H1 (cell line): ENCODE results near the gene SLC25A51. TPM values are rescaled to one million over a fixed set of nuclear protein-coding genes. Genes with fewer than 3 reads are reported as not detected.

ENCODE experiments used
- CTCF ChIA-PET: fragments of 300-600 bp; sonication (Branson Sonifier 250); formaldehyde crosslinking; loops from one replicate; lab custom pipeline; 2021; ENCODE audit not compliant: partially characterized antibody; lab: Charles Lee
- POLR2A ChIA-PET: fragments of 300-600 bp; sonication (Branson Sonifier 250); formaldehyde crosslinking; loops from one replicate; lab custom pipeline; 2021; ENCODE audit warnings: inconsistent platforms; ENCODE audit not compliant: partially characterized antibody; lab: Charles Lee
- DNase-seq, 2 experiments: peaks; one replicate each; pipeline versions ENCODE4 v3.0.0 to v3.0.0-alpha.2; 2010 to 2022; ENCODE audit warnings: low spot score in 2 of 2, low read depth in 1 of 2, mixed read lengths in 1 of 2
- FAIRE-seq: peaks from 2 replicates; lab custom pipeline; 2011; peaks lifted over from hg19 to GRCh38; lab: Jason Lieb, UNC
- H2AFZ ChIP-seq: 2 replicates; pipeline ENCODE4 v1.8.1; 2012; ENCODE audit warnings: low read length, inconsistent platforms
- H2AK5ac ChIP-seq: 2 replicates; pipeline ENCODE4 v1.6.1; 2013; ENCODE audit warnings: low read depth, low read length
- H2BK120ac ChIP-seq: replicated peaks from 2 replicates; pipeline ENCODE3; 2013; ENCODE audit warnings: low read depth, low read length, inconsistent platforms
- H2BK12ac ChIP-seq: 2 replicates; pipeline ENCODE4 v1.6.1; 2013; ENCODE audit warnings: low read depth, low read length
- H2BK15ac ChIP-seq: 2 replicates; pipeline ENCODE4 v1.6.1; 2013; ENCODE audit warnings: low read length
- H2BK20ac ChIP-seq: 2 replicates; pipeline ENCODE4 v1.6.1; 2013; ENCODE audit warnings: low read length
- H2BK5ac ChIP-seq: 2 replicates; pipeline ENCODE4 v1.6.1; 2013; ENCODE audit warnings: low read depth, low read length
- H3K14ac ChIP-seq: 2 replicates; pipeline ENCODE4 v1.6.1; 2013; ENCODE audit warnings: inconsistent platforms; ENCODE audit not compliant: insufficient read length
- H3K18ac ChIP-seq: 2 replicates; pipeline ENCODE4 v1.6.1; 2013; ENCODE audit warnings: low read length; ENCODE audit errors: extremely low read depth
- H3K23ac ChIP-seq: 2 replicates; pipeline ENCODE4 v1.6.1; 2013; ENCODE audit warnings: inconsistent platforms; ENCODE audit not compliant: insufficient read length
- H3K23me2 ChIP-seq: 2 replicates; pipeline ENCODE4 v1.6.1; 2013; ENCODE audit warnings: low read depth, low read length
- H3K27ac ChIP-seq: 2 replicates; pipeline ENCODE4 v1.6.1; 2011; ENCODE audit warnings: low read depth, low read length, inconsistent platforms
- H3K27me3 ChIP-seq, 4 experiments: replicated peaks in 1 of 4; 1 replicate in 1 of 4; 2 replicates in 3 of 4; pipeline versions ENCODE4 v1.6.1 to v1.8.1; 2011 to 2013; ENCODE audit warnings: low read length in 3 of 4, mild to moderate bottlenecking in 3 of 4, inconsistent platforms in 2 of 4, mixed read lengths in 2 of 4, moderate library complexity in 1 of 4; ENCODE audit not compliant: control insufficient read depth in 3 of 4, insufficient read depth in 3 of 4; ENCODE audit errors: extremely low read depth in 1 of 4
- H3K36me3 ChIP-seq, 4 experiments: 2 replicates each; pipeline versions ENCODE4 v1.6.1 to v1.8.1; 2011 to 2013; ENCODE audit warnings: mild to moderate bottlenecking in 4 of 4, low read length in 3 of 4, moderate library complexity in 2 of 4, control low read depth in 1 of 4, inconsistent platforms in 1 of 4; ENCODE audit not compliant: insufficient read depth in 4 of 4, control insufficient read depth in 2 of 4
- H3K4ac ChIP-seq: replicated peaks from 2 replicates; pipeline ENCODE3; 2013; ENCODE audit warnings: low read length, low read depth, mixed read lengths, inconsistent platforms; ENCODE audit not compliant: insufficient read length
- H3K4me1 ChIP-seq, 4 experiments: replicated peaks in 1 of 4; 1 replicate in 1 of 4; 2 replicates in 3 of 4; pipeline versions ENCODE4 v1.6.1 to v1.8.1; 2011 to 2013; ENCODE audit warnings: low read length in 3 of 4, inconsistent platforms in 2 of 4, mixed read lengths in 1 of 4; ENCODE audit not compliant: insufficient read depth in 4 of 4, control insufficient read depth in 3 of 4
- H3K4me2 ChIP-seq, 2 experiments: 2 replicates each; pipeline versions ENCODE4 v1.6.1 to v1.8.1; 2011 to 2013; ENCODE audit warnings: low read depth in 2 of 2, low read length in 2 of 2, control low read depth in 1 of 2, inconsistent platforms in 1 of 2, mild to moderate bottlenecking in 1 of 2; ENCODE audit not compliant: insufficient read depth in 1 of 2
- H3K4me3 ChIP-seq, 4 experiments: fragments of 200-600, 300-600 bp in 1 of 4; sonication (generic), shearing (Covaris generic), sonication (Bioruptor Twin) in 1 of 4; 2 replicates each; pipeline versions ENCODE4 v1.5.1 to v1.8.1; 2011 to 2016; ENCODE audit warnings: low read length in 4 of 4, low read depth in 3 of 4, control low read depth in 2 of 4, inconsistent platforms in 2 of 4, mild to moderate bottlenecking in 2 of 4, mixed read lengths in 1 of 4, moderate library complexity in 1 of 4; ENCODE audit not compliant: insufficient read depth in 2 of 4; ENCODE audit errors: extremely low read depth in 1 of 4
- H3K56ac ChIP-seq: replicated peaks from 2 replicates; pipeline ENCODE3; 2013; ENCODE audit warnings: low read depth, mild to moderate bottlenecking, mixed read lengths, low read length, inconsistent platforms; ENCODE audit not compliant: insufficient read length
- H3K79me1 ChIP-seq: 2 replicates; pipeline ENCODE4 v1.6.1; 2013; ENCODE audit warnings: low read depth, low read length, control low read depth
- H3K79me2 ChIP-seq, 2 experiments: 2 replicates each; pipeline versions ENCODE4 v1.6.1 to v1.8.1; 2012 to 2013; ENCODE audit warnings: low read length in 2 of 2, mild to moderate bottlenecking in 2 of 2, inconsistent platforms in 1 of 2; ENCODE audit not compliant: insufficient read depth in 2 of 2, control insufficient read depth in 1 of 2
- H3K9ac ChIP-seq, 4 experiments: replicated peaks in 1 of 4; 1 replicate in 1 of 4; 2 replicates in 3 of 4; pipeline versions ENCODE4 v1.6.1 to v1.8.1; 2011 to 2013; ENCODE audit warnings: low read depth in 3 of 4, low read length in 3 of 4, control low read depth in 2 of 4, mild to moderate bottlenecking in 2 of 4, moderate library complexity in 2 of 4, inconsistent platforms in 1 of 4; ENCODE audit errors: extremely low read depth in 1 of 4
- H3K9me3 ChIP-seq, 2 experiments: 2 replicates each; pipeline versions ENCODE4 v1.6.1 to v1.8.1; 2012 to 2013; ENCODE audit warnings: mild to moderate bottlenecking in 2 of 2, moderate library complexity in 2 of 2, control low read depth in 1 of 2, inconsistent platforms in 1 of 2, low read depth in 1 of 2, low read length in 1 of 2, mixed read lengths in 1 of 2; ENCODE audit not compliant: insufficient read depth in 2 of 2
- H4K20me1 ChIP-seq, 2 experiments: replicated peaks in 1 of 2; 2 replicates each; pipeline versions ENCODE3 to v1.8.1; 2011 to 2013; ENCODE audit warnings: inconsistent platforms in 2 of 2, low read length in 2 of 2, mild to moderate bottlenecking in 1 of 2; ENCODE audit not compliant: insufficient read depth in 2 of 2, control insufficient read depth in 1 of 2
- H4K5ac ChIP-seq: 2 replicates; pipeline ENCODE4 v1.6.1; 2013; ENCODE audit warnings: low read length, low read depth, mixed read lengths, inconsistent platforms; ENCODE audit not compliant: insufficient read length
- H4K8ac ChIP-seq: 2 replicates; pipeline ENCODE4 v1.8.0; 2013; ENCODE audit warnings: mild to moderate bottlenecking, moderate library complexity, low read length, inconsistent platforms; ENCODE audit not compliant: insufficient read depth; ENCODE audit errors: extremely low read depth
- H4K91ac ChIP-seq: replicated peaks from 2 replicates; pipeline ENCODE3; 2013; ENCODE audit warnings: low read length, mixed read lengths, inconsistent platforms; ENCODE audit not compliant: insufficient read length
- CEBPB ChIP-seq: IDR thresholded peaks from 2 replicates; pipeline ENCODE4 v1.6.1; 2012; ENCODE audit warnings: low read depth, low read length
- CREB1 ChIP-seq: IDR thresholded peaks from 2 replicates; pipeline ENCODE4 v1.6.1; 2012; ENCODE audit warnings: inconsistent platforms
- FOSL1 ChIP-seq: IDR thresholded peaks from 2 replicates; pipeline ENCODE4 v1.6.1; 2011; ENCODE audit warnings: mild to moderate bottlenecking, low read depth, low read length, moderate library complexity; ENCODE audit not compliant: insufficient read depth
- KDM4A ChIP-seq: IDR thresholded peaks from one replicate; pipeline ENCODE4 v1.7.1; 2012; ENCODE audit warnings: low read depth, mild to moderate bottlenecking, moderate library complexity, low read length, inconsistent platforms; ENCODE audit not compliant: severe bottlenecking
- NANOG ChIP-seq: IDR thresholded peaks from 2 replicates; pipeline ENCODE4 v1.6.1; 2011; ENCODE audit warnings: low read length, low read depth, mild to moderate bottlenecking, inconsistent platforms; ENCODE audit not compliant: insufficient read depth, poor library complexity, severe bottlenecking
- NRF1 ChIP-seq: IDR thresholded peaks from 2 replicates; pipeline ENCODE4 v1.6.1; 2011; ENCODE audit warnings: mild to moderate bottlenecking, low read depth, low read length, improper control_type of control experiment
- POLR2A ChIP-seq, 2 experiments: IDR thresholded peaks; 1 replicate in 1 of 2; 2 replicates in 1 of 2; pipeline ENCODE4 v1.6.1; 2011; ENCODE audit warnings: low read depth in 2 of 2, low read length in 2 of 2, mild to moderate bottlenecking in 2 of 2; ENCODE audit errors: control extremely low read depth in 1 of 2
- POLR2AphosphoS5 ChIP-seq: IDR thresholded peaks from 2 replicates; pipeline ENCODE4 v1.6.1; 2011; ENCODE audit warnings: low read depth, low read length
- RAD21 ChIP-seq, 2 experiments: IDR thresholded peaks in 1 of 2; conservative IDR thresholded peaks in 1 of 2; 2 replicates each; pipeline ENCODE4 v1.6.1; 2011; ENCODE audit warnings: low read depth in 2 of 2, low read length in 2 of 2, improper control_type of control experiment in 1 of 2, inconsistent platforms in 1 of 2, mild to moderate bottlenecking in 1 of 2, moderate library complexity in 1 of 2
- RBBP5 ChIP-seq: IDR thresholded peaks from 2 replicates; pipeline ENCODE4 v1.7.1; 2012; ENCODE audit warnings: low read depth, mild to moderate bottlenecking, inconsistent platforms, low read length, moderate library complexity, borderline replicate concordance
- RXRA ChIP-seq: IDR thresholded peaks from 2 replicates; pipeline ENCODE4 v1.6.1; 2011; ENCODE audit warnings: low read depth, mild to moderate bottlenecking, low read length, moderate library complexity; ENCODE audit not compliant: insufficient read depth
- SAP30 ChIP-seq: fragments of 300-600 bp; sonication (generic); IDR thresholded peaks from 2 replicates; pipeline ENCODE4 v1.7.1; 2012; ENCODE audit warnings: low read length, moderate library complexity, mild to moderate bottlenecking, inconsistent platforms; ENCODE audit not compliant: insufficient read depth, insufficient replicate concordance
- TEAD4 ChIP-seq: IDR thresholded peaks from 2 replicates; pipeline ENCODE4 v1.6.1; 2012; ENCODE audit warnings: low read depth, low read length, inconsistent platforms, mixed read lengths
- WGBS, 2 experiments: shearing (Covaris generic) in 1 of 2; methylation state at CpG; one replicate each; pipeline versions ENCODE4 v1.1.6 to v1.1.7; 2013 to 2015; ENCODE audit warnings: low lambda C conversion rate in 2 of 2, mixed read lengths in 2 of 2, inconsistent platforms in 1 of 2, low coverage in 1 of 2, missing lambda C conversion rate in 1 of 2; ENCODE audit not compliant: insufficient replicate concordance in 2 of 2, insufficient coverage in 1 of 2, insufficient read length in 1 of 2; ENCODE audit errors: extremely low coverage in 1 of 2, missing lambda C conversion rate in 1 of 2; 5-methylcytosine and 5-hydroxymethylcytosine counted together
- polyA plus RNA-seq, 7 experiments: library from polyadenylated mRNA; depleted of rRNA in 3 of 7; stranded (reverse) in 5 of 7; unstranded in 2 of 7; fragments of >200 nt in 5 of 7; fragments of 200-250 nt in 2 of 7; gene quantifications; 1 replicate in 5 of 7; 2 replicates in 1 of 7; 4 replicates in 1 of 7; pipeline versions ENCODE4 v1.2.1 to v1.2.3, GENCODE V29; 2011 to 2013; ENCODE audit warnings: missing spikeins in 2 of 7, mixed read lengths in 2 of 7
- total RNA-seq: library from RNA; stranded (reverse); fragmentation: NEBNext Ultra II Directional; extraction: Animal tissue kit (Norgen Biotek cat#: 25700); gene quantifications from 2 replicates; pipeline ENCODE4 v1.2.1, GENCODE V29; 2021

SLC25A51 gene
- total and polyA plus RNA-seq, 2 of the 8 experiments (the other 6 are each of a cell fraction or from before 2014, with no cell fraction given), result 8.0 to 14.5 TPM

GRCh38 chr9:37899041-37899440 lies 4.9 kb downstream of the SLC25A51 start:
- ChIA-PET POLR2A (interaction anchor here (0.6 to 0.8 kb wide), 2 partner anchors 9 to 21 kb away, joined by 3 read pairs; no protein-coding TSS in a partner anchor), CTCF (interaction anchor here (0.5 to 1.3 kb wide), 4 partner anchors 12 to 416 kb away, joined by 3 to 4 read pairs (median 4); no protein-coding TSS in a partner anchor)
- H2BK120ac ChIP-seq, result no peak overlapping the region
- no peak overlapping the region for H4K8ac ChIP-seq
- H3K79me1 ChIP-seq, result peaks cover 3% of the 10 kb centered on the region; the same call in 1 of the 2 replicates
- no peak overlapping the region for H3K14ac ChIP-seq
- 89% methylated on average over 2 of the region's 2 CpGs; no CpG with 5 or more reads in 1 of the 2 experiments for WGBS, 2 experiments
- H2BK20ac ChIP-seq, result no peak overlapping the region
- H3K4ac ChIP-seq, result no peak overlapping the region
- no peak overlapping the region for H4K5ac ChIP-seq
- no peak overlapping the region for H3K27ac ChIP-seq
- no peak overlapping the region for H2BK15ac ChIP-seq
- no peak overlapping the region for H2AFZ ChIP-seq
- 0 out of 4 replicates have a peak, but pooled peaks cover 0 to 6% of the 10 kb centered on the region in 2 experiments for H3K79me2 ChIP-seq
- H3K4me1 ChIP-seq, result peaks cover 0 to 3% (median 1%) of the 10 kb centered on the region in 4 experiments; a peak in 2 of 7 replicates
- H3K56ac ChIP-seq, result no peak overlapping the region
- H4K91ac ChIP-seq, result no peak overlapping the region
- H2AK5ac ChIP-seq, result no peak overlapping the region
- no peak overlapping the region for H2BK5ac ChIP-seq
- H3K36me3 ChIP-seq, result peaks cover 2 to 18% (median 13%) of the 10 kb centered on the region in 4 experiments; a peak in 7 of 8 replicates
- no peak overlapping the region for H3K9ac ChIP-seq
- no peak overlapping the region for H3K4me3 ChIP-seq
- TF ChIP-seq NRF1, result no peak
- no peak for TF ChIP-seq CEBPB
- TF ChIP-seq NANOG, result no peak
- TF ChIP-seq RBBP5, result no peak
- no peak for TF ChIP-seq KDM4A
- no peak for TF ChIP-seq SAP30
- TF ChIP-seq RAD21 (IDR thresholded peaks at IDR 0.05 in 1 of 2, conservative IDR thresholded peaks at IDR 0.05 in 1 of 2; ENCODE audit: low read depth in 2 of 2, low read length in 2 of 2), result no peak
- TF ChIP-seq POLR2AphosphoS5, result no peak
- no peak for TF ChIP-seq CREB1
- TF ChIP-seq TEAD4, result no peak
- no peak for TF ChIP-seq FOSL1
- no peak for TF ChIP-seq POLR2A (IDR thresholded peaks at IDR 0.05; ENCODE audit: control extremely low read depth in 1 of 2, low read depth in 2 of 2, low read length in 2 of 2)
- no peak for TF ChIP-seq RXRA
- H2BK12ac ChIP-seq, result no peak overlapping the region
- H3K23me2 ChIP-seq, result peaks cover 6% of the 10 kb centered on the region
- DNase-seq (no peak), FAIRE-seq (no peak)
- H3K18ac ChIP-seq, result no peak overlapping the region
- H3K27me3 ChIP-seq, result no peaks in the 10 kb centered on the region; a peak in 1 of 7 replicates
- no peaks in the 10 kb centered on the region for H3K9me3 ChIP-seq
- H3K4me2 ChIP-seq, result no peak overlapping the region
- no peak overlapping the region for H3K23ac ChIP-seq
- H4K20me1 ChIP-seq, result peaks cover 0 to 2% of the 10 kb centered on the region in 2 experiments
